ENCODE results near the gene SLC17A4.

The SLC17A4 gene

GRCh38 chr6:25830458-25830857 is 75.9 kb downstream of the SLC17A4 start:
- H3F3A ChIP-seq (ENCODE audit: insufficient read depth) = no peaks in the 10 kb centered on the region
- H3K27ac ChIP-seq (ENCODE audit: low read depth, low read length) = no peak overlapping the region
- H3K4me2 ChIP-seq (ENCODE audit: low read depth, low read length, poor library complexity, severe bottlenecking) = no peak overlapping the region
- no peaks in the 10 kb centered on the region for H4K20me1 ChIP-seq (ENCODE audit: low read depth, low read length)
- no peaks in the 10 kb centered on the region for H3K27me3 ChIP-seq (ENCODE audit: low read length)
- no peak overlapping the region for H3K4me3 ChIP-seq (ENCODE audit: insufficient read depth, low read length, poor library complexity, severe bottlenecking)
- no peaks in the 10 kb centered on the region; the same call in 1 of the 2 replicates for H3K36me3 ChIP-seq (ENCODE audit: low read length)
- H3K9ac ChIP-seq (ENCODE audit: low read length) = no peak overlapping the region
- H3K9me3 ChIP-seq (ENCODE audit: insufficient read depth, low read length) = no peaks in the 10 kb centered on the region
- H3K79me2 ChIP-seq (ENCODE audit: insufficient read depth, low read length) = no peaks in the 10 kb centered on the region
- H3K9me2 ChIP-seq (replicated peaks; ENCODE audit: insufficient read depth, low read length) = no peaks in the 10 kb centered on the region
- H2AFZ ChIP-seq (ENCODE audit: low read depth, low read length, severe bottlenecking) = no peak overlapping the region
- TF ChIP-seq EZH2phosphoT487 (conservative IDR thresholded peaks at IDR 0.05; ENCODE audit: low read length) = no peak

Measured in SU-DHL-6 (cell line).